ENCODE measurements around the gene ALPP. TPM values are rescaled to one million over a fixed set of nuclear protein-coding genes. Genes with fewer than 3 reads are reported as not detected.

The ALPP gene
- total RNA-seq, 2 experiments from 2014 or later = not detected

GRCh38 chr2:232431705-232432590 is 53.4 kb downstream of the ALPP start:
- no peak overlapping the region for H3K4me3 ChIP-seq (ENCODE audit: low read depth, low read length, poor library complexity, severe bottlenecking)
- POLR2A ChIA-PET = no interaction called here
- TF ChIP-seq EZH2phosphoT487 (IDR thresholded peaks at IDR 0.05; ENCODE audit: borderline replicate concordance, low read depth, low read length) = no peak
- no peak for TF ChIP-seq CTCF (conservative IDR thresholded peaks at IDR 0.05; ENCODE audit: low read length)
- intact Hi-C loops (cut with micrococcal nuclease; ENCODE audit: unreplicated experiment) = no loop called here
- no peaks in the 10 kb centered on the region for H3K36me3 ChIP-seq (ENCODE audit: insufficient read depth, low read length)
- H3K4me1 ChIP-seq (ENCODE audit: insufficient read depth, low read length, poor library complexity, severe bottlenecking) = no peaks in the 10 kb centered on the region
- H2AFZ ChIP-seq (ENCODE audit: low read length) = no peak overlapping the region
- no peaks in the 10 kb centered on the region for H3K9me2 ChIP-seq (ENCODE audit: insufficient read depth, low read length)
- H3K4me2 ChIP-seq (ENCODE audit: low read length) = no peak overlapping the region
- no peaks in the 10 kb centered on the region for H4K20me1 ChIP-seq (ENCODE audit: insufficient read depth, low read length)
- CTCF ChIA-PET (ENCODE audit: unreplicated experiment) = no interaction called here
- no peaks in the 10 kb centered on the region for H3K79me2 ChIP-seq (ENCODE audit: insufficient read depth, low read depth, low read length)
- BruUV-seq (replicated peaks) = no TSS peak
- H3K9me3 ChIP-seq (ENCODE audit: low read length) = no peaks in the 10 kb centered on the region
- no peak for DNase-seq (ENCODE audit: low spot score)
- no peak overlapping the region for H3K27ac ChIP-seq (ENCODE audit: low read depth, low read length, poor library complexity, severe bottlenecking)

Small RNAs within 50 kb of the gene (small RNA-seq; reads per million reads assigned to genes)
- gene AC068134.3 (not detected), gene AC068134.4 (not detected)

Other genes starting within 250 kb of the ALPP start
- not detected in 2 replicates for gene ALPG, start 28.1 kb downstream of the ALPP start, total RNA-seq (2014; rRNA removed; shearing (Covaris generic))
- gene ALPG, start 28.1 kb downstream of the ALPP start, total RNA-seq (2022) = not detected in 2 replicates
- not detected in 2 replicates for gene ALPI, start 77.4 kb downstream of the ALPP start, total RNA-seq (2014; rRNA removed; shearing (Covaris generic))
- not detected in 2 replicates for gene ALPI, start 77.4 kb downstream of the ALPP start, total RNA-seq (2022)
- gene ECEL1, start 109.1 kb downstream of the ALPP start, total RNA-seq (2014; rRNA removed; shearing (Covaris generic)) = not detected in 2 replicates
- gene ECEL1, start 109.1 kb downstream of the ALPP start, total RNA-seq (2022) = not detected in 2 replicates
- gene PRSS56, start 141.6 kb downstream of the ALPP start, total RNA-seq (2014; rRNA removed; shearing (Covaris generic)) = not detected in 2 replicates
- gene PRSS56, start 141.6 kb downstream of the ALPP start, total RNA-seq (2022) = not detected in 2 replicates
- not detected in 2 replicates for gene CHRND, start 147.4 kb downstream of the ALPP start, total RNA-seq (2014; rRNA removed; shearing (Covaris generic))
- gene CHRND, start 147.4 kb downstream of the ALPP start, total RNA-seq (2022) = not detected in 2 replicates
- not detected in 2 replicates for gene CHRNG, start 160.9 kb downstream of the ALPP start, total RNA-seq (2014; rRNA removed; shearing (Covaris generic))
- gene CHRNG, start 160.9 kb downstream of the ALPP start, total RNA-seq (2022) = not detected in 2 replicates
- 21.0 and 27.8 TPM in 2 replicates for gene TIGD1, start 171.8 kb downstream of the ALPP start, total RNA-seq (2014; rRNA removed; shearing (Covaris generic))
- gene TIGD1, start 171.8 kb downstream of the ALPP start, total RNA-seq (2022) = 18.5 and 21.1 TPM in 2 replicates
- 59.9 and 61.6 TPM in 2 replicates for gene EIF4E2, start 171.9 kb downstream of the ALPP start, total RNA-seq (2014; rRNA removed; shearing (Covaris generic))
- gene EIF4E2, start 171.9 kb downstream of the ALPP start, total RNA-seq (2022) = 73.7 and 76.3 TPM in 2 replicates